ENCODE results near the gene ABCB9. TPM values are rescaled to one million over a fixed set of nuclear protein-coding genes. Genes with fewer than 3 reads are reported as not detected.
A peak's percentile ranks its signal among the peaks of the same experiment; 100 is the strongest.

ABCB9 gene
- total RNA-seq, 6 experiments from 2014 or later: 0.48 to 1.4 (median 0.94) TPM

DNA sequence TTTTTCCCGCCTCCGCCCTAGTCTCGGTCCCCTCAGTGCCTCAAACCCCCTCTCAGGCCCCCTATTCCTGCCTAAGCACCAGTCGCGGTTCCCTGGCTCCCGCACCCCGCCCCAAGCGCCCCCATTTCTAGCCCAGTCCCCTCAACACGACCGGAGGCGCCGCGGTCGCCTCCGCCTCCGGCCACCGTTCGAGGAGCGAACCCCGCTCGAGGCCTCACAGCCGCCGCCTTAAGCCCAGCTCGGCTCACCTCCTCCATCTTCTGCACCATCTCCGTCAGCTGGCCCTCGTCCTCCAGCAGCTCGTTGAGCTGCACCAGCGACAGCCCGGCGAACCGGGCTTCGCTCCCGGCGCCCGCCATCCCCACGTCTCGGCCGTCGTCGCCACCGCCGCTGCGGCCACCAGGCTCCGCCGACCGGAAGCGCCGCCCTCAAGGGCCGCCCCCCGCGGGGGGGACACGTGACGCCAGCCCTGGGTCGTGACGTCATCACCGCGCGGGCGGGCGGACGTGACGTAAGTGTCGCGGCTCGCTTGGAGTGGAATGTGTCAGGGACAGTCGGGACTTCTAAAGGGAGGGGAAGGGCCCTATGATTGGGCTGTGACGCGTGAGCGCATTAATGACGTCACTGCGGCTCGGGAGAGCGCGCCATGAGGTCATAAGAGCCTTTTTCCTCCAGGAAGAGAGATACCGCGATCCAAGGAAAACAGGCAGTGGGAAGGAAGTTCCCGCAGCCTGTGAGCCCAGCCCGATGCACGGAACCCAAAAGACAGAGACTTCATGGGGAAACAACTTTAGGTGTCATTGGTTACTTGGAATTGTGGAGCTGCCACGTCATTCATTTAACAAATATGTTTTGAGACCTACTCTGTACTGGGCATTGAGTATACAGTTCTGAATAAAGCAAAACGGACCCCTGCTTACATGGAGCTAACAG lies 70.3 kb downstream of the ABCB9 start, which contains the start of gene VPS37B:
VPS37B (minus strand) TSS at position 421 of the 933 bp plus-strand sequence; CDS start at position 359, 62 bp downstream.
- intact Hi-C loops (cut with DNase I): no loop called here
- Histone ChIP-seq H3K4me3 (peak within 1 kb of the TSS; percentile 60 to 87 (median 79)), H3K9me3 (no peaks in the 10 kb centered on the region), H3K36me3 (no peaks in the 10 kb centered on the region), H3K27me3 (no peaks in the 10 kb centered on the region), H3K4me1 (peaks cover 0 to 32% (median 2%) of the 10 kb centered on the region in 4 donors), H3K27ac (peak within 1 kb of the TSS; percentile 79 to 81 (median 79))
- ATAC-seq (peak; percentile 78 to 86 (median 81)), DNase-seq (peak; percentile 81 to 87 (median 83))
- WGBS (ENCODE audit: insufficient coverage, low coverage, low lambda C conversion rate, missing lambda C conversion rate): 13% methylated on average over 43 of the region's 81 CpGs
- peak; percentile 94 for TF ChIP-seq POLR2A (IDR thresholded peaks at IDR 0.05)
- TF ChIP-seq, protein P1, sequence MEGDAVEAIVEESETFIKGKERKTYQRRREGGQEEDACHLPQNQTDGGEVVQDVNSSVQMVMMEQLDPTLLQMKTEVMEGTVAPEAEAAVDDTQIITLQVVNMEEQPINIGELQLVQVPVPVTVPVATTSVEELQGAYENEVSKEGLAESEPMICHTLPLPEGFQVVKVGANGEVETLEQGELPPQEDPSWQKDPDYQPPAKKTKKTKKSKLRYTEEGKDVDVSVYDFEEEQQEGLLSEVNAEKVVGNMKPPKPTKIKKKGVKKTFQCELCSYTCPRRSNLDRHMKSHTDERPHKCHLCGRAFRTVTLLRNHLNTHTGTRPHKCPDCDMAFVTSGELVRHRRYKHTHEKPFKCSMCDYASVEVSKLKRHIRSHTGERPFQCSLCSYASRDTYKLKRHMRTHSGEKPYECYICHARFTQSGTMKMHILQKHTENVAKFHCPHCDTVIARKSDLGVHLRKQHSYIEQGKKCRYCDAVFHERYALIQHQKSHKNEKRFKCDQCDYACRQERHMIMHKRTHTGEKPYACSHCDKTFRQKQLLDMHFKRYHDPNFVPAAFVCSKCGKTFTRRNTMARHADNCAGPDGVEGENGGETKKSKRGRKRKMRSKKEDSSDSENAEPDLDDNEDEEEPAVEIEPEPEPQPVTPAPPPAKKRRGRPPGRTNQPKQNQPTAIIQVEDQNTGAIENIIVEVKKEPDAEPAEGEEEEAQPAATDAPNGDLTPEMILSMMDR (IDR thresholded peaks at IDR 0.05): peak in 1 of 4 donors; percentile 34

DNA sequence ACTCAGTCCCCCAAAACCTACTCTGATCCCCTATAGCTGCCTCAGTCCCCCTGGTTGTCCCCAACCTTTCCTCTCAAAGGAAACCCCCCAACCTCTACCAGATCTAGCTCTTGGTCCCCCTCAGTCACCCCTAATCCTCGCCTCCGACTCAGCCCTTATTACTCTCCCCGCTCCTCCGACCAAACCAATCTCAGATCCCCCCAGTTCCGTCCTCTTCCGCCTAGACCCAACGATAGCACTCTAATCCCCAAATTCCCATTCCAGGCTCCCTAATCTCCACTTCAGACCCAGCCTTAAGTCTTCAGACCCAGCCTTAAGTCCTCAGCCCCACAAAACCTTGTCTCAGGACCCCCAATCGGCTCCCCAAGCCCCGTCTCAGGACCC lies 71.0 kb downstream of the ABCB9 start:
- DNase-seq (no peak), ATAC-seq (peak in 3 of 4 donors; percentile 6 to 15 (median 14))
- Histone ChIP-seq H3K4me3 (peak overlapping the region; percentile 60 to 87 (median 79)), H3K27ac (peak overlapping the region; percentile 79 to 81 (median 79)), H3K36me3 (no peaks in the 10 kb centered on the region), H3K4me1 (peaks cover 0 to 32% (median 2%) of the 10 kb centered on the region in 4 donors), H3K27me3 (no peaks in the 10 kb centered on the region), H3K9me3 (no peaks in the 10 kb centered on the region)
- WGBS (ENCODE audit: insufficient coverage, low coverage, low lambda C conversion rate, missing lambda C conversion rate): 18% methylated on average over 9 of the region's 9 CpGs
- TF ChIP-seq, protein P1 (IDR thresholded peaks at IDR 0.05): no peak
- no peak for TF ChIP-seq POLR2A (IDR thresholded peaks at IDR 0.05)
- intact Hi-C loops (cut with DNase I): no loop called here

DNA sequence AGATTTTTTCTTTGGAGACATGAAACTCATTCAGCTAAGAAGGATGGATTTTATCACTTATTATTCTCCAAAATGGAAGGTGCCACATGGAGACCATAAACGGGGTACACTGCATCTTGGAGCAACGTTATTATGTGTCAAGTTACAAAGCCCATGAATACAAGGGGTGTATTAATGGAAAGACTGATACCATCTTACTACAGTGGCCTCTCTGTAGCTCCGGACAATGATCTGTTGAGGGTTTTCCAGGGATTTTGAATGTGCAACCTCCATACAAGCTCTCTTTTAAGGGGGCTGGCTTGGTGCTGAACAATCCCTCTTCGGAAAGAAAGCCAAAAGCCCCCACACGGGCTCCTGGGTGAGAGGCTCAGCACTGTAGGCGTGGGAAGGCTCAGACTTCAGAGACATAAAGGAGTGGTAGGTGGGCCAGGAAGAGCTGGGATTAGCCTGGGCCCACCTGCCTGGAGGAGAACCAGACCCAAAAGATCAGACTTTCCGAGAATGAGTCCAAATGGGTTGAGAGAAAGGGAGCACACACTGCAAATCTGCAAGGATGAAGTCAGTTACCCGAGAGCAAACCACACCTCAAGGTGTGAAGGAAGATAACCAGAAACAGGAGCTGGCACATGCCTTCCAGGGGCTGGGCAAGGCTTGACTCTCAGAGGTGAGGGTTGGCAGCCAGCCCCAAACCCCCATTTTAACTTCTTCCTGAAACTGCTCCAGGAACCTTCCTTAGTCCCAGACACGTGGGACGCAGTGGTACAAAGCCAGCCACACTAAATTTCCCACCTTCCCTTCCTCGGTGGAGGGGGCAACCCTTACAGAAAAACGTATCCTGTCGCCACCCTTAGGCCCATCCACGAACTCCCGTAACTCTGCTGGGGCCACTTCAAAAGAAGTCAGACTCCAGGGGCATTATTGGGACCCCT lies 71.8 kb downstream of the ABCB9 start:
- Histone ChIP-seq H3K4me3 (peak overlapping the region; percentile 60 to 87 (median 79)), H3K9me3 (no peaks in the 10 kb centered on the region), H3K27me3 (no peaks in the 10 kb centered on the region), H3K27ac (peak overlapping the region; percentile 79 to 81 (median 79)), H3K4me1 (peaks cover 0 to 34% (median 2%) of the 10 kb centered on the region in 4 donors), H3K36me3 (no peaks in the 10 kb centered on the region)
- TF ChIP-seq, protein P1 (IDR thresholded peaks at IDR 0.05): no peak
- no peak for TF ChIP-seq POLR2A (IDR thresholded peaks at IDR 0.05)
- DNase-seq (no peak), ATAC-seq (no peak)
- WGBS (ENCODE audit: insufficient coverage, low coverage, low lambda C conversion rate, missing lambda C conversion rate): 58% methylated on average over 10 of the region's 15 CpGs
- intact Hi-C loops (cut with DNase I): no loop called here

Measured in right lobe of liver (tissue), 6 donors.